OCI-LY7 (cell line): ENCODE measurements around the gene WWOX.

Experiments used
- CTCF ChIP-seq: fragments of 200-600 bp; sonication (generic); conservative IDR thresholded peaks from 2 replicates; pipeline ENCODE4 v1.5.1; 2014; ENCODE audit warnings: mild to moderate bottlenecking, antibody characterized with exemption, low read length, moderate library complexity, mixed read lengths
- EZH2phosphoT487 ChIP-seq: fragments of 200-600 bp; sonication (generic); IDR thresholded peaks from 2 replicates; pipeline ENCODE4 v1.6.1; 2018; ENCODE audit warnings: low read depth, borderline replicate concordance, mild to moderate bottlenecking, mixed run types, antibody characterized with exemption, low read length, moderate library complexity, mixed read lengths

DNA sequence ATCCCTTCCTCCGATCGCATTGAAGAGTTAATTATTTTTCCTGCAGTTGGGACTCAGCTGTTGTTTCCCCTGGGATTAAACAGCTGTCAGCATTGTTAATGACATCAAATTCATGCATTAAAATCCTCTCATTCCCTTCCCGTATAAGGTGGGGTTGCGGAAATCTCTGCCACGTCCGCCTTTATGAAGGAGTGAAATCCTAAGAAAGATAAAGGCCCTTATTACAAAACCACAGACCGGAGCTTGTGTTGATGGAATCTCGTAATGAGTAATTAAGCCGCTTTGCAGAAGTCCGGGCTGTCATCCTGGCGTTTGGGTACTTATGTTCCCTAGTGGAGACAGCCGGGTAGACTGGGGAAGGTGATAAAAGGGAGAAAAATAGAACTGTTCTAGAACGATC is 873.5 kb downstream of the WWOX start:
- TF ChIP-seq CTCF, result no peak
- TF ChIP-seq EZH2phosphoT487, result no peak
